GM23338 (cell line): Measurements from ENCODE around the gene KDM7A.

Experiments
- CREB1 ChIP-seq: fragments of 250-450 bp; sonication (Bioruptor Pico); IDR thresholded peaks from 2 replicates; pipeline ENCODE4 v1.5.0; 2020; ENCODE audit warnings: low read depth, mild to moderate bottlenecking, moderate library complexity
- EZH2 ChIP-seq: fragments of 200-600 bp; sonication (generic); IDR thresholded peaks from one replicate; pipeline ENCODE4 v1.8.0; 2017; ENCODE audit warnings: antibody characterized with exemption, mild to moderate bottlenecking, low read depth; ENCODE audit not compliant: unreplicated experiment
- EZH2phosphoT487 ChIP-seq: fragments of 200-600 bp; sonication (generic); IDR thresholded peaks from one replicate; pipeline ENCODE4 v1.8.1; 2018; ENCODE audit warnings: antibody characterized with exemption; ENCODE audit not compliant: unreplicated experiment
- JUNB ChIP-seq: IDR thresholded peaks from one replicate; pipeline ENCODE4 v1.6.1; 2016; ENCODE audit warnings: antibody characterized with exemption; ENCODE audit not compliant: unreplicated experiment
- POLR2AphosphoS5 ChIP-seq: IDR thresholded peaks from 2 replicates; pipeline ENCODE4 v1.6.1; 2016; ENCODE audit warnings: antibody characterized with exemption, low read depth
- ZNF114 ChIP-seq: fragments of 250-450 bp; sonication (Bioruptor Pico); IDR thresholded peaks from 2 replicates; pipeline ENCODE4 v1.5.0; 2020; ENCODE audit warnings: mild to moderate bottlenecking, moderate library complexity
- TF ChIP-seq, protein P1 (sequence below), 2 experiments: fragments of 200-600 bp in 1 of 2; sonication (generic) in 1 of 2; conservative IDR thresholded peaks; 2 replicates each; pipeline versions ENCODE4 v1.5.1 to v1.6.1; 2016 to 2017; ENCODE audit warnings: antibody characterized with exemption in 2 of 2, low read depth in 2 of 2, mild to moderate bottlenecking in 2 of 2, moderate library complexity in 1 of 2
- TF ChIP-seq, protein P2 (sequence below): IDR thresholded peaks from one replicate; pipeline ENCODE4 v1.6.1; 2018; ENCODE audit warnings: antibody characterized with exemption; ENCODE audit not compliant: unreplicated experiment
- TF ChIP-seq, protein P3 (sequence below): fragments of 250-450 bp; sonication (Bioruptor Pico); IDR thresholded peaks from 2 replicates; pipeline ENCODE4 v1.5.0; 2020; ENCODE audit warnings: mild to moderate bottlenecking, moderate library complexity

GRCh38 chr7:140215281-140215680, 38.5 kb upstream of the KDM7A start:
- TF ChIP-seq EZH2: no peak
- TF ChIP-seq, protein P1, sequence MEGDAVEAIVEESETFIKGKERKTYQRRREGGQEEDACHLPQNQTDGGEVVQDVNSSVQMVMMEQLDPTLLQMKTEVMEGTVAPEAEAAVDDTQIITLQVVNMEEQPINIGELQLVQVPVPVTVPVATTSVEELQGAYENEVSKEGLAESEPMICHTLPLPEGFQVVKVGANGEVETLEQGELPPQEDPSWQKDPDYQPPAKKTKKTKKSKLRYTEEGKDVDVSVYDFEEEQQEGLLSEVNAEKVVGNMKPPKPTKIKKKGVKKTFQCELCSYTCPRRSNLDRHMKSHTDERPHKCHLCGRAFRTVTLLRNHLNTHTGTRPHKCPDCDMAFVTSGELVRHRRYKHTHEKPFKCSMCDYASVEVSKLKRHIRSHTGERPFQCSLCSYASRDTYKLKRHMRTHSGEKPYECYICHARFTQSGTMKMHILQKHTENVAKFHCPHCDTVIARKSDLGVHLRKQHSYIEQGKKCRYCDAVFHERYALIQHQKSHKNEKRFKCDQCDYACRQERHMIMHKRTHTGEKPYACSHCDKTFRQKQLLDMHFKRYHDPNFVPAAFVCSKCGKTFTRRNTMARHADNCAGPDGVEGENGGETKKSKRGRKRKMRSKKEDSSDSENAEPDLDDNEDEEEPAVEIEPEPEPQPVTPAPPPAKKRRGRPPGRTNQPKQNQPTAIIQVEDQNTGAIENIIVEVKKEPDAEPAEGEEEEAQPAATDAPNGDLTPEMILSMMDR (conservative IDR thresholded peaks at IDR 0.05; ENCODE audit: low read depth in 2 of 2): no peak
- no peak for TF ChIP-seq JUNB
- no peak for TF ChIP-seq ZNF114 (CRISPR knock-in tag)
- no peak for TF ChIP-seq POLR2AphosphoS5
- no peak for TF ChIP-seq EZH2phosphoT487
- TF ChIP-seq CREB1: no peak
- TF ChIP-seq, protein P2, sequence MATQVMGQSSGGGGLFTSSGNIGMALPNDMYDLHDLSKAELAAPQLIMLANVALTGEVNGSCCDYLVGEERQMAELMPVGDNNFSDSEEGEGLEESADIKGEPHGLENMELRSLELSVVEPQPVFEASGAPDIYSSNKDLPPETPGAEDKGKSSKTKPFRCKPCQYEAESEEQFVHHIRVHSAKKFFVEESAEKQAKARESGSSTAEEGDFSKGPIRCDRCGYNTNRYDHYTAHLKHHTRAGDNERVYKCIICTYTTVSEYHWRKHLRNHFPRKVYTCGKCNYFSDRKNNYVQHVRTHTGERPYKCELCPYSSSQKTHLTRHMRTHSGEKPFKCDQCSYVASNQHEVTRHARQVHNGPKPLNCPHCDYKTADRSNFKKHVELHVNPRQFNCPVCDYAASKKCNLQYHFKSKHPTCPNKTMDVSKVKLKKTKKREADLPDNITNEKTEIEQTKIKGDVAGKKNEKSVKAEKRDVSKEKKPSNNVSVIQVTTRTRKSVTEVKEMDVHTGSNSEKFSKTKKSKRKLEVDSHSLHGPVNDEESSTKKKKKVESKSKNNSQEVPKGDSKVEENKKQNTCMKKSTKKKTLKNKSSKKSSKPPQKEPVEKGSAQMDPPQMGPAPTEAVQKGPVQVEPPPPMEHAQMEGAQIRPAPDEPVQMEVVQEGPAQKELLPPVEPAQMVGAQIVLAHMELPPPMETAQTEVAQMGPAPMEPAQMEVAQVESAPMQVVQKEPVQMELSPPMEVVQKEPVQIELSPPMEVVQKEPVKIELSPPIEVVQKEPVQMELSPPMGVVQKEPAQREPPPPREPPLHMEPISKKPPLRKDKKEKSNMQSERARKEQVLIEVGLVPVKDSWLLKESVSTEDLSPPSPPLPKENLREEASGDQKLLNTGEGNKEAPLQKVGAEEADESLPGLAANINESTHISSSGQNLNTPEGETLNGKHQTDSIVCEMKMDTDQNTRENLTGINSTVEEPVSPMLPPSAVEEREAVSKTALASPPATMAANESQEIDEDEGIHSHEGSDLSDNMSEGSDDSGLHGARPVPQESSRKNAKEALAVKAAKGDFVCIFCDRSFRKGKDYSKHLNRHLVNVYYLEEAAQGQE: no peak
- TF ChIP-seq, protein P3, sequence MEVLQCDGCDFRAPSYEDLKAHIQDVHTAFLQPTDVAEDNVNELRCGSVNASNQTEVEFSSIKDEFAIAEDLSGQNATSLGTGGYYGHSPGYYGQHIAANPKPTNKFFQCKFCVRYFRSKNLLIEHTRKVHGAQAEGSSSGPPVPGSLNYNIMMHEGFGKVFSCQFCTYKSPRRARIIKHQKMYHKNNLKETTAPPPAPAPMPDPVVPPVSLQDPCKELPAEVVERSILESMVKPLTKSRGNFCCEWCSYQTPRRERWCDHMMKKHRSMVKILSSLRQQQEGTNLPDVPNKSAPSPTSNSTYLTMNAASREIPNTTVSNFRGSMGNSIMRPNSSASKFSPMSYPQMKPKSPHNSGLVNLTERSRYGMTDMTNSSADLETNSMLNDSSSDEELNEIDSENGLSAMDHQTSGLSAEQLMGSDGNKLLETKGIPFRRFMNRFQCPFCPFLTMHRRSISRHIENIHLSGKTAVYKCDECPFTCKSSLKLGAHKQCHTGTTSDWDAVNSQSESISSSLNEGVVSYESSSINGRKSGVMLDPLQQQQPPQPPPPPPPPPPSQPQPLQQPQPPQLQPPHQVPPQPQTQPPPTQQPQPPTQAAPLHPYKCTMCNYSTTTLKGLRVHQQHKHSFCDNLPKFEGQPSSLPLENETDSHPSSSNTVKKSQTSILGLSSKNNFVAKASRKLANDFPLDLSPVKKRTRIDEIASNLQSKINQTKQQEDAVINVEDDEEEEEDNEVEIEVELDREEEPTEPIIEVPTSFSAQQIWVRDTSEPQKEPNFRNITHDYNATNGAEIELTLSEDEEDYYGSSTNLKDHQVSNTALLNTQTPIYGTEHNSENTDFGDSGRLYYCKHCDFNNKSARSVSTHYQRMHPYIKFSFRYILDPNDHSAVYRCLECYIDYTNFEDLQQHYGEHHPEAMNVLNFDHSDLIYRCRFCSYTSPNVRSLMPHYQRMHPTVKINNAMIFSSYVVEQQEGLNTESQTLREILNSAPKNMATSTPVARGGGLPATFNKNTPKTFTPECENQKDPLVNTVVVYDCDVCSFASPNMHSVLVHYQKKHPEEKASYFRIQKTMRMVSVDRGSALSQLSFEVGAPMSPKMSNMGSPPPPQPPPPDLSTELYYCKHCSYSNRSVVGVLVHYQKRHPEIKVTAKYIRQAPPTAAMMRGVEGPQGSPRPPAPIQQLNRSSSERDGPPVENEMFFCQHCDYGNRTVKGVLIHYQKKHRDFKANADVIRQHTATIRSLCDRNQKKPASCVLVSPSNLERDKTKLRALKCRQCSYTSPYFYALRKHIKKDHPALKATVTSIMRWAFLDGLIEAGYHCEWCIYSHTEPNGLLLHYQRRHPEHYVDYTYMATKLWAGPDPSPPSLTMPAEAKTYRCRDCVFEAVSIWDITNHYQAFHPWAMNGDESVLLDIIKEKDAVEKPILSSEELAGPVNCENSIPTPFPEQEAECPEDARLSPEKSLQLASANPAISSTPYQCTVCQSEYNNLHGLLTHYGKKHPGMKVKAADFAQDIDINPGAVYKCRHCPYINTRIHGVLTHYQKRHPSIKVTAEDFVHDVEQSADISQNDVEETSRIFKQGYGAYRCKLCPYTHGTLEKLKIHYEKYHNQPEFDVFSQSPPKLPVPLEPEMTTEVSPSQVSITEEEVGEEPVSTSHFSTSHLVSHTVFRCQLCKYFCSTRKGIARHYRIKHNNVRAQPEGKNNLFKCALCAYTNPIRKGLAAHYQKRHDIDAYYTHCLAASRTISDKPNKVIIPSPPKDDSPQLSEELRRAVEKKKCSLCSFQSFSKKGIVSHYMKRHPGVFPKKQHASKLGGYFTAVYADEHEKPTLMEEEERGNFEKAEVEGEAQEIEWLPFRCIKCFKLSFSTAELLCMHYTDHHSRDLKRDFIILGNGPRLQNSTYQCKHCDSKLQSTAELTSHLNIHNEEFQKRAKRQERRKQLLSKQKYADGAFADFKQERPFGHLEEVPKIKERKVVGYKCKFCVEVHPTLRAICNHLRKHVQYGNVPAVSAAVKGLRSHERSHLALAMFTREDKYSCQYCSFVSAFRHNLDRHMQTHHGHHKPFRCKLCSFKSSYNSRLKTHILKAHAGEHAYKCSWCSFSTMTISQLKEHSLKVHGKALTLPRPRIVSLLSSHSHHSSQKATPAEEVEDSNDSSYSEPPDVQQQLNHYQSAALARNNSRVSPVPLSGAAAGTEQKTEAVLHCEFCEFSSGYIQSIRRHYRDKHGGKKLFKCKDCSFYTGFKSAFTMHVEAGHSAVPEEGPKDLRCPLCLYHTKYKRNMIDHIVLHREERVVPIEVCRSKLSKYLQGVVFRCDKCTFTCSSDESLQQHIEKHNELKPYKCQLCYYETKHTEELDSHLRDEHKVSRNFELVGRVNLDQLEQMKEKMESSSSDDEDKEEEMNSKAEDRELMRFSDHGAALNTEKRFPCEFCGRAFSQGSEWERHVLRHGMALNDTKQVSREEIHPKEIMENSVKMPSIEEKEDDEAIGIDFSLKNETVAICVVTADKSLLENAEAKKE (CRISPR knock-in tag): no peak
